ENCODE measurements around the gene SAV1.

DNA sequence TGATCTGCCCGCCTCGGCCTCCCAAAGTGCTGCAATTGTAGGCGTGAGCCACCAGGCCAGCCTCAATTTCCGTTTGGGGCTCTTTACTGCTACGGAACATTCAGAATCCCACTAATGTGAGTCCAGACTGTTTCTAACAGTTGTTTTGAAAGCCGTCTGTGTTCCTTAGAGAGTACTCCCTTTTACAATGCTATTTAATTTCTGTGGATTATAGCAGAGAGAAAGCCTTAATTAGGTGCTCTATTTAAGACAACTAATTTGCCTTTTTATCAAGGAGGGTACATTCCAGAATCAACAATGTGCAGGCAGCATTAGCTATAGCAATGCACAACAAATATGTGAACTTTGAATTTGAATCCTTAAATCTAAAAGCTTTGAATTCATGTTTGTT lies 2.8 kb upstream of the SAV1 start:
- TF ChIP-seq, protein P1, sequence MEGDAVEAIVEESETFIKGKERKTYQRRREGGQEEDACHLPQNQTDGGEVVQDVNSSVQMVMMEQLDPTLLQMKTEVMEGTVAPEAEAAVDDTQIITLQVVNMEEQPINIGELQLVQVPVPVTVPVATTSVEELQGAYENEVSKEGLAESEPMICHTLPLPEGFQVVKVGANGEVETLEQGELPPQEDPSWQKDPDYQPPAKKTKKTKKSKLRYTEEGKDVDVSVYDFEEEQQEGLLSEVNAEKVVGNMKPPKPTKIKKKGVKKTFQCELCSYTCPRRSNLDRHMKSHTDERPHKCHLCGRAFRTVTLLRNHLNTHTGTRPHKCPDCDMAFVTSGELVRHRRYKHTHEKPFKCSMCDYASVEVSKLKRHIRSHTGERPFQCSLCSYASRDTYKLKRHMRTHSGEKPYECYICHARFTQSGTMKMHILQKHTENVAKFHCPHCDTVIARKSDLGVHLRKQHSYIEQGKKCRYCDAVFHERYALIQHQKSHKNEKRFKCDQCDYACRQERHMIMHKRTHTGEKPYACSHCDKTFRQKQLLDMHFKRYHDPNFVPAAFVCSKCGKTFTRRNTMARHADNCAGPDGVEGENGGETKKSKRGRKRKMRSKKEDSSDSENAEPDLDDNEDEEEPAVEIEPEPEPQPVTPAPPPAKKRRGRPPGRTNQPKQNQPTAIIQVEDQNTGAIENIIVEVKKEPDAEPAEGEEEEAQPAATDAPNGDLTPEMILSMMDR (IDR thresholded peaks at IDR 0.05) = no peak
- no peak for TF ChIP-seq POLR2AphosphoS5 (IDR thresholded peaks at IDR 0.05; ENCODE audit: insufficient read depth in 1 of 2, low read depth in 1 of 2)
- no peak for TF ChIP-seq POLR2A (IDR thresholded peaks at IDR 0.05)

Data from vagina (tissue), 2 donors.